NCI-H2107 (cell line): Measurements from ENCODE around the gene ADH6.
"Not testable (repeated sequence)": the region's sequence is repeated elsewhere in the genome, so short reads cannot be mapped to it uniquely, and the experiment has no call there.

Source experiments
- DNase-seq: peaks from one replicate; lab custom pipeline; 2025; lab: John Stamatoyannopoulos, UW

Gene ADH6

GRCh38 chr4:99219072-99219471 is at the start of gene ADH6:
Gene ADH6, minus strand, starts transcription at chr4:99219246. Its CDS starts 94 bp downstream, at chr4:99219152.
- no peak for DNase-seq

GRCh38 chr4:99264927-99265326 is 45.9 kb upstream of the ADH6 start:
- DNase-seq, result no peak

- DNase-seq, result no peak
Measured at GRCh38 chr4:99252746-99253145, 33.7 kb upstream of the ADH6 start.

GRCh38 chr4:99248714-99249113 is 29.7 kb upstream of the ADH6 start:
- no peak for DNase-seq

GRCh38 chr4:99235955-99236354 is 16.9 kb upstream of the ADH6 start:
- DNase-seq, result no peak

GRCh38 chr4:99234331-99235010 is 15.4 kb upstream of the ADH6 start:
- no peak for DNase-seq

- DNase-seq, result not testable (repeated sequence)
Measured at GRCh38 chr4:99233397-99233796, 14.4 kb upstream of the ADH6 start.

- DNase-seq, result not testable (repeated sequence)
Measured at GRCh38 chr4:99228706-99229105, 9.7 kb upstream of the ADH6 start.

GRCh38 chr4:99227646-99228045 is 8.6 kb upstream of the ADH6 start:
- DNase-seq, result not testable (repeated sequence)

GRCh38 chr4:99221980-99222379 is 2.9 kb upstream of the ADH6 start:
- no peak for DNase-seq

- DNase-seq, result no peak
Measured at GRCh38 chr4:99219479-99219878, 433 bp upstream of the ADH6 start.

- DNase-seq, result no peak
Measured at GRCh38 chr4:99215521-99215920, 3.5 kb downstream of the ADH6 start.

GRCh38 chr4:99210789-99211188 is 8.3 kb downstream of the ADH6 start:
- DNase-seq, result no peak

GRCh38 chr4:99209671-99210070 is 9.4 kb downstream of the ADH6 start:
- DNase-seq, result no peak

- DNase-seq, result no peak
Measured at GRCh38 chr4:99208719-99209075, 10.3 kb downstream of the ADH6 start.

GRCh38 chr4:99207911-99208718 is 10.9 kb downstream of the ADH6 start:
- no peak for DNase-seq

GRCh38 chr4:99207069-99207743 is 11.8 kb downstream of the ADH6 start:
- no peak for DNase-seq

GRCh38 chr4:99205153-99205979 is 13.7 kb downstream of the ADH6 start:
- DNase-seq, result no peak

GRCh38 chr4:99202536-99202935 is 16.5 kb downstream of the ADH6 start:
- no peak for DNase-seq

- DNase-seq, result no peak
Measured at GRCh38 chr4:99202094-99202493, 17.0 kb downstream of the ADH6 start.

- no peak for DNase-seq
Measured at GRCh38 chr4:99201690-99202089, 17.4 kb downstream of the ADH6 start.

GRCh38 chr4:99200138-99200537 is 18.9 kb downstream of the ADH6 start:
- DNase-seq, result no peak
